Spleen (tissue), 11 donors: ENCODE measurements around the gene VPS8. TPM values are rescaled to one million over a fixed set of nuclear protein-coding genes. Genes with fewer than 3 reads are reported as not detected.

Source experiments
- DNase-seq: peaks from one replicate; pipeline ENCODE4 v3.0.0-alpha.2; 2020
- H3K27ac ChIP-seq, 8 donors: fragments of 200-600 bp; sonication (generic) in 7 of 8; 1 replicate in 4 of 8; 2 replicates in 4 of 8; pipeline versions ENCODE4 v1.5.0 to v1.8.0; 2016 to 2021; ENCODE audit warnings: inconsistent platforms in 4 of 8, mild to moderate bottlenecking in 4 of 8, moderate library complexity in 1 of 8
- H3K27me3 ChIP-seq, 7 donors: fragments of 200-600 bp; sonication (generic) in 6 of 7; replicated peaks in 1 of 7; 1 replicate in 4 of 7; 2 replicates in 3 of 7; pipeline versions ENCODE4 v1.5.0 to v1.8.0; 2016 to 2021; ENCODE audit warnings: inconsistent platforms in 3 of 7, mild to moderate bottlenecking in 1 of 7
- H3K36me3 ChIP-seq, 6 donors: fragments of 200-600 bp; sonication (generic) in 5 of 6; 1 replicate in 4 of 6; 2 replicates in 2 of 6; pipeline versions ENCODE4 v1.5.0 to v1.8.0; 2016 to 2021; ENCODE audit warnings: inconsistent platforms in 2 of 6
- H3K4me1 ChIP-seq, 6 donors: fragments of 200-600 bp; sonication (generic) in 5 of 6; 1 replicate in 3 of 6; 2 replicates in 3 of 6; pipeline versions ENCODE4 v1.5.0 to v1.8.0; 2016 to 2021; ENCODE audit warnings: inconsistent platforms in 3 of 6
- H3K4me3 ChIP-seq, 8 donors: fragments of 200-600 bp; sonication (generic) in 7 of 8; 1 replicate in 4 of 8; 2 replicates in 4 of 8; pipeline versions ENCODE4 v1.5.0 to v1.8.0; 2016 to 2021; ENCODE audit warnings: inconsistent platforms in 4 of 8, mild to moderate bottlenecking in 4 of 8, moderate library complexity in 2 of 8
- H3K9me3 ChIP-seq, 8 donors: fragments of 200-600 bp; sonication (generic) in 7 of 8; 1 replicate in 4 of 8; 2 replicates in 4 of 8; pipeline versions ENCODE4 v1.5.0 to v1.8.0; 2016 to 2021; ENCODE audit warnings: inconsistent platforms in 4 of 8
- CTCF ChIP-seq, 11 experiments: fragments of 200-600 bp in 7 of 11; fragments of 450-650 bp in 4 of 11; sonication (generic) in 4 of 11; IDR thresholded peaks in 8 of 11; conservative IDR thresholded peaks in 3 of 11; 1 replicate in 7 of 11; 2 replicates in 4 of 11; pipeline versions ENCODE4 v1.4.0 to v1.8.0; 2016 to 2021; ENCODE audit warnings: antibody characterized with exemption in 11 of 11, inconsistent platforms in 4 of 11, mild to moderate bottlenecking in 1 of 11
- POLR2A ChIP-seq, 3 donors: fragments of 450-650 bp; IDR thresholded peaks; one replicate each; pipeline ENCODE4 v1.5.1; 2017; ENCODE audit warnings: antibody characterized with exemption in 3 of 3, mild to moderate bottlenecking in 1 of 3
- POLR2AphosphoS5 ChIP-seq, 3 donors: sonication (generic); formaldehyde crosslinking; IDR thresholded peaks; one replicate each; pipeline ENCODE4 v1.5.1; 2017; ENCODE audit warnings: antibody characterized with exemption in 3 of 3
- WGBS, 5 donors: extraction: QIAGEN DNeasy Blood & Tissue Kit in 3 of 5; methylation state at CpG; one replicate each; pipeline versions ENCODE4 v1.1.5 to v1.1.7; 2013 to 2018; 5-methylcytosine and 5-hydroxymethylcytosine counted together
- intact Hi-C: fragments of 100-400 bp; cut with DNase I; formaldehyde crosslinking; loops from one replicate; pipeline ENCODE4 v1.15.0; 2023; ENCODE audit warnings: low total_unique reads
- polyA plus RNA-seq, 3 donors: library from polyadenylated mRNA; stranded (reverse); fragments of 200-250 nt; gene quantifications; one replicate each; pipeline ENCODE4 v1.2.1, GENCODE V29; 2013
- total RNA-seq, 7 donors: library from RNA; depleted of rRNA in 3 of 7; stranded (reverse); fragments of >200 nt in 3 of 7; fragmentation: NEBNext Ultra II Directional in 4 of 7; extraction: Animal tissue kit (Norgen Biotek cat#: 25700) in 4 of 7; gene quantifications; one replicate each; pipeline versions ENCODE4 v1.1.0 to v1.2.1, GENCODE V29; 2016 to 2021
- donor health status: healthy with polysubstance abuse.
- donor health status: DM: no; HTN: no; CAD: no; lungs with moderate emphysema.
- donor health status: DM: no; HTN: no; CAD: no.
- donor health status: Bipolar disorder and iron deficiency.
- donor health status: healthy.
- donor health status: DM: no; HTN: no; CAD: no.
- donor health status: DM: yes; HTN: yes; CAD: no.

VPS8 gene
- total and polyA plus RNA-seq, 10 donors, result 9.1 to 169 (median 97.5) TPM

- Histone ChIP-seq H3K27ac (no peak overlapping the region), H3K27me3 (no peaks in the 10 kb centered on the region), H3K36me3 (peaks cover 0 to 65% (median 22%) of the 10 kb centered on the region in 6 donors), H3K9me3 (no peaks in the 10 kb centered on the region), H3K4me3 (no peak overlapping the region), H3K4me1 (peaks cover 0 to 18% (median 4%) of the 10 kb centered on the region in 6 donors)
- DNase-seq, result no peak
- intact Hi-C loops, result no loop called here
- TF ChIP-seq CTCF (IDR thresholded peaks at IDR 0.05 in 8 of 11, conservative IDR thresholded peaks at IDR 0.05 in 3 of 11) (no peak), POLR2AphosphoS5 (IDR thresholded peaks at IDR 0.05) (no peak), POLR2A (IDR thresholded peaks at IDR 0.05) (no peak)
- WGBS, 5 donors, result 88 to 94% (median 93%) methylated on average over 6 of the region's 6 CpGs
These were observed 13.3 kb downstream of the VPS8 start for GRCh38 chr3:184825121-184825820.

- intact Hi-C loops, result no loop called here
- no peak overlapping the region for H3K4me3 ChIP-seq
- no peaks in the 10 kb centered on the region for H3K27me3 ChIP-seq
- DNase-seq, result no peak
- TF ChIP-seq CTCF (IDR thresholded peaks at IDR 0.05 in 8 of 11, conservative IDR thresholded peaks at IDR 0.05 in 3 of 11) (no peak), POLR2AphosphoS5 (IDR thresholded peaks at IDR 0.05) (no peak), POLR2A (IDR thresholded peaks at IDR 0.05) (no peak)
- H3K27ac ChIP-seq, result no peak overlapping the region
- no peaks in the 10 kb centered on the region for H3K9me3 ChIP-seq
- 88 to 96% (median 92%) methylated on average over 2 of the region's 2 CpGs for WGBS, 5 donors
- H3K4me1 ChIP-seq, result peaks cover 0 to 4% (median 0%) of the 10 kb centered on the region in 6 donors
- peaks cover 0 to 81% (median 40%) of the 10 kb centered on the region in 6 donors for H3K36me3 ChIP-seq
These were observed 15.6 kb downstream of the VPS8 start for GRCh38 chr3:184827572-184827971.

DNA sequence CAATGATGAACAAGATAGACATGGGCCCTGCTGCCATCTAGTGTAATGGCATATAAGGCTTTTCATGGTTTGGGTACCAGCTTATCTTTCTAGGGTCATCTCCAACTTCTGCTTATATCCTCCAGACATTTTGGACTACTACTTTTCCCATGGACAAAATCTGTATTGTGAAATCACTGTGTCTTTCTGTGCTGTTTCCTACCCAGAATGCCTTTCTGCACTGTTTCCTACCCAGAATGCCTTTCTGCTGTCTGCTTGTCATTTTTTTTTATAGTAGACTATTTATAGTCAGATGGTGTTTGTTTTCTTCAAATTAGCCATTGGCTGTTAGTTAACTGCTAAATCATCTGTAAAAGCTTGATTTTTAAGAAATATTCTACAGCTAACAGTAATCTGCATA is 20.1 kb downstream of the VPS8 start:
- no peaks in the 10 kb centered on the region for H3K4me1 ChIP-seq
- TF ChIP-seq POLR2A (IDR thresholded peaks at IDR 0.05) (no peak), POLR2AphosphoS5 (IDR thresholded peaks at IDR 0.05) (no peak), CTCF (IDR thresholded peaks at IDR 0.05 in 8 of 11, conservative IDR thresholded peaks at IDR 0.05 in 3 of 11) (no peak)
- H3K27me3 ChIP-seq, result no peaks in the 10 kb centered on the region
- no peak overlapping the region for H3K27ac ChIP-seq
- no peak overlapping the region for H3K4me3 ChIP-seq
- DNase-seq, result no peak
- intact Hi-C loops, result no loop called here
- no peaks in the 10 kb centered on the region for H3K9me3 ChIP-seq
- H3K36me3 ChIP-seq, result peaks cover 0 to 100% (median 55%) of the 10 kb centered on the region in 6 donors

DNA sequence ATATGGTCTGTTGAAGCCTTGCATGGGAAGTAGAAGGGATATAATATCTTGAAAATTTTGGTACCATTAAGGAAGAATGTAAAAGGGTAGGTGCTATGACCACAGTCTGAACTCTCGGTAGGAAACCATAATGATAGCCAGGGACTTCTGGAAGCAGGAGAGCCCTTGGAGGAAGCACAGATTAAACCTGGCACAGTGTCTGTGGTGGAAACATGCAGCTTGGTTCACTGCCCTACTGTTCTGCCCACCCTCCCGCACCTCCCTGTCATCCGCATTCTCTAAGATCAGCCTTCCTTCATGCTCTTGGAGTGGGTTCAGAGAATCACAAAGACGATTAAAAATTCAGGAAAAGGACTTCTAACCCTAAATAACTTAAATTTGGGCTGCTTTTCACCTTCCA is 20.9 kb downstream of the VPS8 start:
- Histone ChIP-seq H3K27me3 (no peaks in the 10 kb centered on the region), H3K4me1 (no peaks in the 10 kb centered on the region), H3K27ac (no peak overlapping the region), H3K36me3 (peaks cover 0 to 100% (median 48%) of the 10 kb centered on the region in 6 donors), H3K4me3 (no peak overlapping the region), H3K9me3 (no peaks in the 10 kb centered on the region)
- TF ChIP-seq POLR2AphosphoS5 (IDR thresholded peaks at IDR 0.05), result no peak
- TF ChIP-seq POLR2A (IDR thresholded peaks at IDR 0.05), result no peak
- no peak for TF ChIP-seq CTCF (IDR thresholded peaks at IDR 0.05 in 8 of 11, conservative IDR thresholded peaks at IDR 0.05 in 3 of 11)
- DNase-seq, result no peak
- WGBS, 5 donors, result 90 to 95% (median 94%) methylated on average over 4 of the region's 4 CpGs
- intact Hi-C loops, result no loop called here
